ENCODE data around the gene FARP1.

The FARP1 gene

DNA sequence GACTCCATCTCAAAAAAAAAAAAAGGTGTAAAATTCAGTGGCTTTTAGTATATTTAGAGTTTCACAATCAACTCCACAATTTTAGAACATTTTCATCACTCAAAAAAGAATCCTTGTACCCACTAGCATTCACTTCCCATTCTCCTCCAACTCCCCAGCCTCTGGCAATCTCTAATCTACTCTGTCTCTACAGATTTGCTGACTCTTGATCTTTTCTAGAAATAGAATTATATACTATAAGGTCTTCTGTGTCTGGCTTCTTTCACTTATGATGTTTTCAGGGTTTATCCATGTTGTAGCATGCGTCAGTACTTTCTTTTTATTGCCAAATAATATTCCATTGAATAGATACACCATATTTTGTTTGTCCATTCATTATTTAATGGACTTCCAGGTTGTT, 8.0 kb upstream of the FARP1 start:
- no peak for DNase-seq

- no peak for DNase-seq
Measured at GRCh38 chr13:98141091-98141490, 1.8 kb upstream of the FARP1 start.

DNA sequence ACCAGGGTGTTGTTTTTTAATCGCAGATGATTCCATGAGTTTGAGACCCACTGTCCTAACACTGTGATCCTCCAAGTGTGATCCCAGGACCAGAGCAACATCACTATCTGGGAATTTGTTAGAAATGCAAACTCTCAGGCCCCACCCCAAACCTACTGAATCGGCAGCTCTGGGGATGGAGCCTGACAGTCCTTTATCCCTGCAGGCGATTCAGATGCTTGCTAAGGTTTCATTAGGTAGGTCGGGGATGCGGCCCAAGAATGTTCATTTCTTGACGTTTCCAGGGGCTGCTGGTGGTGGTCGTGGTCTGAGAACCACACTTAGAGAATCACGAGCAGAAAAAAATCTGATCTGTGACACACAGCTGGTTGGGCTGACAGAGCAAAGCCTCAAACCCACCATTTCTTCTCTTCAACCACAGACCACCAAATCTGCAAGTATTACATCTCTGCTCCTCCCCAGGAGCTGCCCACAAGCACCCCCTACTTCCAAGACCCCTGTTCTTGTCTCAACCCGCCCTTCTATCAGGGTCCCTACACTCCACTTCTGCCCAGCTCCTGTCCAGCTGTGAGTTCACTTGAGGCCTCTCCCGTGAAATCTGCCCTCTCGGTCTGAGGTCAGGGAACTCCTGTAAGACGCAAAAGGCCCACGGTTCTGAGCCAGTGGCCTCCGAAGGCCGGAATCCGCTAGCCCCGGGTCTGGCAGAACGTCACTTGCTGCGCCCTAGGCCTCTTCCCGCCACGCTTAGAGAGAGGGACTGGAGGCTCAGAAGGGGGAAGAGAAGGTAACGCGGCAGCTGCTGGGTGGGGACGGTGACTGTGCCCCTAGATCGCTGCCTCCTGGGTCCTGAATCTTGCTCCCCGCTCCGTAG, 1.1 kb upstream of the FARP1 start:
- no peak for DNase-seq

DNA sequence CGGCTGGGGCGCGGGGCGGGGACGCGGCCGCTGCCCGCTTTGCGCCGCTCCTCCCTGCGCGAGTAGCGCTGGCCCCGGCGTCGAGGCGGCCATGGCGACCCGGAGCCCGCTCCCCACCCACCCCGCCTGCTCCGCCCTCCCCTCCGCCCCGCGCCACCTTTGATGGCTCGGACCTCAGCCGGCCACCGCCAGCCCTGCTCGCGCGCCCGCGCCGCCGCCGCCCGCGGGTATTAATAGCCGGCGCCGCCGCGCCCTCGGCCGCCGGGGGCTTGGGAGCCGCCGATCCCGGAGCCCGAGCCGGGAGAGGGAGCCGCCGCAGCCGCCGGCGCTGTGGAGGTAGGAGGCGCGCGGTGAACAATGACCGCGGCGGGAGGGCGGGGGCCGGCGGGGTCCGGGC, 261 bp downstream of the FARP1 start:
- DNase-seq = no peak

DNA sequence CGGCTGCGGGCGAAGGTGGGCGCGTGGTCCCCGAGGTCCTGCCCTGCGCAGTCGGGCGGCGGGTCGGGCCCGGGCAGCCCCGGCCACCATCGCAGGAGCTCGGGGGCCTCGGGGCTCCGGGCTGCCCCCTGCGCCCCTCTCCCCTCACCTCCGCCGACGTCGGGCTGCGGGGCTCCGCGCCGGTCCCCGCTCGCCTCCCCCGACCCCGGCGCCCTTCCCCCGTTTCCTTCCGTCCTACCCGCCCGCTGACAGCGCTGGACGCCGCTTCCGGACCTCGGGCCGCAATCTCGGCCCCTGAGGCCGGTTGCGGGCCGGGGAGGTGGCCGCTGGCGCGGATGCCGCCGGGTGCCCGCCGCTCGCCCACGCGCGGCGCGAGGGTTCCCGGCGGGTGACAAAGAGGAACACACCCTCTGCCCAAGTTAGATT, 720 bp downstream of the FARP1 start:
- DNase-seq = no peak

DNA sequence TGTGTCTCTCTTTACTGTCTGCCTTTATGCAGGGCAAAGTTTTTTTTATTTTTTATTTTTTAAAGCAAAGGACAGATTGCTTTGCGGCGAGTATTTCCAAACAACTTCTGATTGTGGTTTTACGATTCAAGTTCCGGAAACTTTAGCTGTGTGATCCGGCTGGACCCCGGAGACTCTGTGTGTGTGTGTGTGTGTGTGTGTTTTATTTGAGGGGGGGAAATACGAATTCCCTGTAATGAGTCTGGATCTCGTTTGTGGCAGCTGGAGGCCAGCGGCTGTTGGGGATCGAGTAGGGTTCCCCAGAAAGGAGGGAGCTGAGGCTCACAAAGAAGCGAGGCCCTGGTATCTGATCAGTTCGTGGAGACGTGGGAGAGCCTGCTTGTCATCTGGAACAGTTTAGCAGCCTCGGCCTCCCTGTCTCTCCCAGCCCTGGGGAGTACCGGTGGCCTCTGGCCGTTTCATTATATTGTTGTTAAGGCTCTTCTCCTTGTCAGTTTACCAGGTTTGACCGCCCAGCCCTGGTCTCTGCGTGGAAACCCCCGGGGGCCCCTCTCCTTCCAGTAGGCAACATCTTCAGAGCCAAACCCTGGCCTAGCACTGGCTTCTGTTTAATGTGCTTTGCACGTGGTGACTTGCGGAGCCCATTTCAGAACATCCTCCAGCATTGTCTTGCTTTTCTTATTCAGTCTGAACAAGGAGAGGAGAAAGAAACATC, 1.3 kb downstream of the FARP1 start:
- no peak for DNase-seq

- no peak for DNase-seq
Measured at GRCh38 chr13:98144801-98145350, 2.0 kb downstream of the FARP1 start.

DNA sequence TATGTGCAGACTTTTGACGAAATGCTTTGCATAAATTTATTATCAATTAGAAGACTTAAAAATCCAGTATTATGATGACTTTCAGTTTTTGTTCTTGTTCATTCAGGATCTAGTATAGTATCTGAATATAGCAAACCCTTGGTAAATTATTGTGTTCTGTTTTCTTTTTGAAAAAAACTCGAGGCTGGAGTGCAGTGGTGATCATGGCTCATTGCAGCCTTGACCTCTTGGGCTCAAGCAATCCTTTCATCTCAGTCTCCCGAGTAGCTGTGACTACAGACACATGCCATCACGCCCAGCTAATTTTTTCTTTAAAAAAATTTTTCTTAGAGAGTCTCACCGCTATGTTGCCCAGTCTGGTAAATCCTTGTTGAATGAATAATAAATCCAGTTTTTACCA, 4.6 kb downstream of the FARP1 start:
- no peak for DNase-seq

GRCh38 chr13:98150832-98151479, 8.1 kb downstream of the FARP1 start:
- DNase-seq = no peak

- no peak for DNase-seq
Measured at GRCh38 chr13:98155475-98156109, 12.7 kb downstream of the FARP1 start.

- DNase-seq = no peak
Measured at GRCh38 chr13:98156259-98156658, 13.4 kb downstream of the FARP1 start.

DNA sequence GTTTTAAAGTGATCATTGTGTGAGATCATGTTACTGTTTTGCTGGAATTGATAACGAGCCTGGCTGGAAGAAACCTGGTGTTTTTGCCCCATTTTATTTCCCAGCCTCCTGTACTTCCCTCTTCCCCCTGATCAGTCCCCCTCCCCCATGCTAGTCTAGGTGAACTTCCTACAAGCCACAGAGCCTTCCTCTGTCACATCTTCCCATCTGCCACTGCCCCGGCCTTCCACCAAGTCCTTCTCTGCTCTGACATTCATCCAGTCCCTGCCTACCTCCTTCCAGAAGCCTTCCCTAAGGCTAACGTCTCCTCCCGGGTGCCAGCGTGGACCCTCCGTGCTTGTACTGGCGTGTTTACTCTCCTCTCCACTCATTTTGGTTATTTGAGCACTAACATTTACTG, 14.3 kb downstream of the FARP1 start:
- DNase-seq = no peak

GRCh38 chr13:98157609-98158008, 14.7 kb downstream of the FARP1 start:
- no peak for DNase-seq

DNA sequence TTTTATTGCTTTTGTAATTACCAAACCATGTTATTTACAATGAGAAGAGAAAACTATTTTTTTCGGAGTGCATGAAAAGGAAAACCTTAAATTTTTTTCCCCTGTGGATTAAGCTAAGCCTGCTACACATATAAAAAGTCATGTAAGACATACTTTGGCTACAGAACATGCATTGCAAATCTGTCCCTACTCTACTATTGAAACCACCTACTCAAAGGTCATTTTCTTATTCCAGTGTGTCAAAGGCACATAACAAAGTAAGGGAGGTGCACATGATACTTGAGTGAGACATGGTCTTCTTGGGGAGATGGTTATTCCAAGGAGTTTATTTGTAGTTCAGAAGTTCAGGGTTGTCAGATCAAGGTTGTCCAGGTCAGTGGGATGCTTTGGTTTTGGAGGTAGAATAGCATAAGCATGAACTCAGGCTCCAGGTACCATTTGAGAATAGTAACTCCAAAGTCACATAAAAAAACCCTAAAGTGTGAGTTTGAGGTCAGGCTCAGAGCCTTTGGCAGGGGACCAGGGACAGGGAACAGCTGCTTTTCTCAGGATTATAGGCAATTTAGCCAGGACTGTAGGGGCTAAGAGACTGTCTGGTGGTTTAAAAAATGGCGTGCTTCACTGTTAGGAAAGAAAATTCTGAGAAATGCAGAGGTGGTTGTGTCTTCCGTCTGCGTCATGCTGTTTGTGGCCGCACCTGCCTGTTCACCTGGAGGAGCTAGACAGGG, 15.4 kb downstream of the FARP1 start:
- DNase-seq = no peak

DNA sequence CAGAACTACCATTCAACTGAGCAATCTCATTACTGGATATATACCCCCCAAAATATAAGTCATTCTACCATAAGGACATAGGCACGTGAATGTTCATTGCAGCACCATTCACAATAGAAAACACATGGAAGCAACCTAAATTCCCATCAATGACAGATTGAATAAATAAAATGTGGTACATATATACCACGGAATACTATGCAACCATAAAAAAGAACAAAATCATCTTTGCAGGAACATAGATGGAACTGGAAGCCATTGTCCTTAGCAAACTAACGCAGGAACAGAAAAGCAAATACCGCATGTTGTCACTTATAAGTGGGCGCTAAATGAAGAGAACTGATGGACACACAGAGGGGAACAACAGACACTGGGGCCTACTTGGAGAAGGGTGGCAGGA, 20.0 kb downstream of the FARP1 start:
- no peak for DNase-seq

GRCh38 chr13:98169331-98169730, 26.4 kb downstream of the FARP1 start:
- no peak for DNase-seq

DNA sequence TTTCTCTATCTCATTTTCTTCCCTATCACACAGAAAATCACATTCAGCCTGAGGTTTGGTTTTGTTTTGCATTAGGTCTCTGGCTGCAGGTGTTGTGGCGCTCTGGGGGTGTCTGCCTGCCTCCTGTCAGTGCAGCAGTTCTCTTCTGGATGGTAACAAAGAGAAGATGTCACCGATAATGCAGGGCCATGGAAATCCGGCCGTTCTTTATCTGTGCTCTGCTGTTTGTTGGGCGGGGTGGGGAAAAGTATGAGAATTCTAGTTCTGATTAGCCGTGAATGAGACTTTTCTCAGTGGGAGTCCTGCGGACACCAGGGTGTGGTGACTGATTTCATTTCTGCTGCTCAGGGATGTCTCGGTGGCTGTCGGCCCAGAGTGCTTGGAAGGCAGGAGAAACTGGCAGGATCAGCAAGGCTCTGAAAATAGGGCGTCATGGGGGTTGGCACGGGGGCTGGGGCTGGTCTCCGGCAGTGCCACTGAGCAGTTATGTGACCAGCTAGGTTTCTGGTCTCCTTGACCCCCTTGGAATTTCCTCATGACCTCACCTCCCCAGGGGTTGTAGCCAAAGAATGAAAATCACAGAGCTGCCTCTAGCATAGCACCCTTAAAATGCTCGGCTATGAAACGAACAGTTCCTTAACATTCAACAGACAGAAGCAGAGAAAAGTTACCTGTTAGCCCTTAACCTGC, 29.2 kb downstream of the FARP1 start:
- DNase-seq = no peak

DNA sequence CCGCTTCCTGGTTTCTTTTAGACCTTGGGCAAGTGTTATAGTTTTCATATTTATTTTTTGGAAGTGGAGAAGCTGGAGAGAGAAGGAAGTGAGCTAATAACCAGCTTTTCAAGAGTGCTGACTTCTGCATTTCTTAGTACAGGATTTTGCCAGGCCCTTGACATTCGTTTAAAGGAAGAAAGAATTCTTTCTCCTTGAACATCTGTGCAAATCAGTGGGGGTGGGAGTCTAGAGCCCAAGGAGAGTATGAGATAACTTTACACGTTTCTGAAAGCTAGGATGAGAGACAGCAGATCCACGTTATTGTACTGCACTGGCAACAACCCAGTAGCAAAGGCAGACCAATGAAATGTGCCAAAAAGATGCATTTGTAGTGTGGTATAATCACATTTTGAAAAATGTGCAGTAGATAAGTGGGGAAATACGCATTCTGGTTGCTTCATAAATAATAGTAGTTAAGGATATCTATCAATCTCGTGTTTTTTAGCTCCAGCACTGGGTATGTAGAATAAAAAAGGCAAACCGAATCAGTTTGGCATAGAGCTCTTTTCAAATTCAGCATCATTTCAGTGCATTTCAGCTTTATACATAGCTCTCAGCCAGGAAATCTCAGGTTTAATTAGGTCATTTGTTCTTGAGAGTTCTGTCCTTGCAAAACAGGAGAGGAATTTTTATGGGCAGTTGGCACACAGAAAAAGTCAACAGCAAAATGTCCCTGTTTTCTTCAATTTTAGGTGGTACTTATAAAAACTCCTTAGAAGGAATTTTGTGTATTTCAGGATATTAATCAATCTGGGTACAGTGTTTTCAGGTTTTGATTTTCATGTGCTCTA, 29.9 kb downstream of the FARP1 start:
- DNase-seq = no peak

DNA sequence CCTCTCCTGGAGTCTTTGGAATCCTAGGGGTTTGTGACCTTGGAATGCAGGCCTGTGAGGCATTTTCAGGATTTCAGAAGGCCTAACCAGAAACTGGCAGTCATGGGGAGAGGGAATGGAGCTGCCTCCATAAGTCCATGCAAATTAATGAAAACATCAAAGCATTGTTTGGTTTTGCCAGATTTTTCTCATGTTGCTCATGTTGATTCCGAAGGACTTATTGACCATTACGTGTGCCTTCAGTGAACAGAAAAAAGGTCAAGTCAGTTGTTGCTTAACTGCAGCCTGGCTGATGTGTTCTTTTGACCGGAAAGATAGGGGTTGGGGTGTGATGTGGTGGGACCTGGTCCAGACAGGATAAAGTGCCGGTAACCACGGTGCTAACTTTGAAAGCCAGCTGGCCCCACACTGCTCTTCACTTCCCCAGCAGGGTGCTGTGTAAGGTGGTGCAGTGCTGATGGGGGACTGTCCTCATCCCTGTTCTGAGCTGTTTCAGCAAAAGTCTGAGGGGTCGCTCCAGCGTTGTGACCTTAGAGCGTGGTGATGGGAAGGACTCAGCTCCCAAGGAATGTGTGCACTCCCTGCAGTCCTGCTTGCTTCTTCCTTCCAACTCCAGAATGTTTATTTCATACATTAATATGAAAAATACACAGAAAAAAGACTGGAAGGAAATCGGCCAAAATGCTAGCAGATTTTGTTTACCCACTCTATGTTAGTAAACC, 30.7 kb downstream of the FARP1 start:
- DNase-seq = no peak

- no peak for DNase-seq
Measured at GRCh38 chr13:98174307-98174706, 31.4 kb downstream of the FARP1 start.
